Kidney epithelial cell (primary cell): Measurements from ENCODE around the gene OTUB1. TPM values are rescaled to one million over a fixed set of nuclear protein-coding genes. Genes with fewer than 3 reads are reported as not detected.
"Not testable (repeated sequence)": the region's sequence is repeated elsewhere in the genome, so short reads cannot be mapped to it uniquely, and the experiment has no call there.

Experiments
- DNase-seq: peaks from one replicate; pipeline ENCODE4 v3.0.0-alpha.2; 2010; ENCODE audit warnings: low read depth
- H3K27me3 ChIP-seq: 2 replicates; pipeline ENCODE4 v1.6.0; 2011; ENCODE audit warnings: low read length; ENCODE audit not compliant: control insufficient read depth, insufficient read depth
- H3K36me3 ChIP-seq: 2 replicates; pipeline ENCODE4 v1.5.1; 2011; ENCODE audit warnings: low read length; ENCODE audit not compliant: control insufficient read depth, insufficient read depth
- H3K4me3 ChIP-seq: 2 replicates; pipeline ENCODE4 v1.5.1; 2011; ENCODE audit warnings: low read depth, mild to moderate bottlenecking, control low read depth, low read length
- CTCF ChIP-seq: IDR thresholded peaks from 2 replicates; pipeline ENCODE4 v1.5.1; 2011; ENCODE audit warnings: mild to moderate bottlenecking, moderate library complexity, low read length, control low read depth, inconsistent platforms; ENCODE audit not compliant: insufficient read depth, poor library complexity, severe bottlenecking
- total RNA-seq: library from RNA; depleted of rRNA; stranded (reverse); fragments of >200 nt; gene quantifications from 2 replicates; pipeline ENCODE4 v1.2.3, GENCODE V29; 2015

The OTUB1 gene
- total RNA-seq, 1 donor from 2014 or later: 100.0 TPM

GRCh38 chr11:64044730-64045393, 58.6 kb downstream of the OTUB1 start:
- Histone ChIP-seq H3K36me3 (no peaks in the 10 kb centered on the region), H3K4me3 (no peak overlapping the region), H3K27me3 (peaks cover 25% of the 10 kb centered on the region)
- TF ChIP-seq CTCF: no peak
- DNase-seq: no peak

- DNase-seq: no peak
- Histone ChIP-seq H3K4me3 (no peak overlapping the region), H3K36me3 (no peaks in the 10 kb centered on the region), H3K27me3 (peaks cover 25% of the 10 kb centered on the region)
- no peak for TF ChIP-seq CTCF
These were observed 59.5 kb downstream of the OTUB1 start for GRCh38 chr11:64045700-64046099.

GRCh38 chr11:64047373-64047772, 61.1 kb downstream of the OTUB1 start:
- H3K4me3 ChIP-seq, DNase-seq, H3K36me3 ChIP-seq: not testable (repeated sequence)
- H3K27me3 ChIP-seq: peaks cover 16% of the 10 kb centered on the region

Other genes with a start within 250 kb of the OTUB1 start
- gene ZFTA, start 217.7 kb upstream of the OTUB1 start, total RNA-seq: 25.1 and 59.3 TPM in 2 replicates
- gene SPINDOC, start 173.0 kb upstream of the OTUB1 start, total RNA-seq: 40.5 and 41.4 TPM in 2 replicates
- gene MARK2, start 147.3 kb upstream of the OTUB1 start, total RNA-seq: 40.1 and 45.2 TPM in 2 replicates
- 7.8 and 11.5 TPM in 2 replicates for gene RCOR2, start 69.3 kb upstream of the OTUB1 start, total RNA-seq
- gene NAA40, start 47.4 kb upstream of the OTUB1 start, total RNA-seq: 13.8 and 15.6 TPM in 2 replicates
- gene COX8A, start 11.8 kb upstream of the OTUB1 start, total RNA-seq: 282 and 377 TPM in 2 replicates
- 0.13 and 0.14 TPM in 2 replicates for gene FLRT1, start 49.5 kb downstream of the OTUB1 start, total RNA-seq
- gene MACROD1, start 179.7 kb downstream of the OTUB1 start, total RNA-seq: 12.3 and 23.5 TPM in 2 replicates
- 138 and 148 TPM in 2 replicates for gene STIP1, start 199.7 kb downstream of the OTUB1 start, total RNA-seq
- 0.25 and 2.1 TPM in 2 replicates for gene FERMT3, start 220.3 kb downstream of the OTUB1 start, total RNA-seq
- gene TRPT1, start 239.7 kb downstream of the OTUB1 start, total RNA-seq: 59.8 and 77.1 TPM in 2 replicates
- 50.7 and 61.1 TPM in 2 replicates for gene NUDT22, start 239.8 kb downstream of the OTUB1 start, total RNA-seq
- gene DNAJC4, start 244.1 kb downstream of the OTUB1 start, total RNA-seq: 14.8 and 21.7 TPM in 2 replicates
- gene VEGFB, start 248.1 kb downstream of the OTUB1 start, total RNA-seq: 54.7 and 61.4 TPM in 2 replicates